Ramos (cell line): Measurements from ENCODE around the gene ELFN2.

Experiments used
- in situ Hi-C: fragments of 300-500 bp; cut with MboI; formaldehyde crosslinking; loops from one replicate; pipeline ENCODE4 v1.14.3; 2022; ENCODE audit warnings: low sequenced_read_pairs; ENCODE audit not compliant: unreplicated experiment

Gene ELFN2

DNA sequence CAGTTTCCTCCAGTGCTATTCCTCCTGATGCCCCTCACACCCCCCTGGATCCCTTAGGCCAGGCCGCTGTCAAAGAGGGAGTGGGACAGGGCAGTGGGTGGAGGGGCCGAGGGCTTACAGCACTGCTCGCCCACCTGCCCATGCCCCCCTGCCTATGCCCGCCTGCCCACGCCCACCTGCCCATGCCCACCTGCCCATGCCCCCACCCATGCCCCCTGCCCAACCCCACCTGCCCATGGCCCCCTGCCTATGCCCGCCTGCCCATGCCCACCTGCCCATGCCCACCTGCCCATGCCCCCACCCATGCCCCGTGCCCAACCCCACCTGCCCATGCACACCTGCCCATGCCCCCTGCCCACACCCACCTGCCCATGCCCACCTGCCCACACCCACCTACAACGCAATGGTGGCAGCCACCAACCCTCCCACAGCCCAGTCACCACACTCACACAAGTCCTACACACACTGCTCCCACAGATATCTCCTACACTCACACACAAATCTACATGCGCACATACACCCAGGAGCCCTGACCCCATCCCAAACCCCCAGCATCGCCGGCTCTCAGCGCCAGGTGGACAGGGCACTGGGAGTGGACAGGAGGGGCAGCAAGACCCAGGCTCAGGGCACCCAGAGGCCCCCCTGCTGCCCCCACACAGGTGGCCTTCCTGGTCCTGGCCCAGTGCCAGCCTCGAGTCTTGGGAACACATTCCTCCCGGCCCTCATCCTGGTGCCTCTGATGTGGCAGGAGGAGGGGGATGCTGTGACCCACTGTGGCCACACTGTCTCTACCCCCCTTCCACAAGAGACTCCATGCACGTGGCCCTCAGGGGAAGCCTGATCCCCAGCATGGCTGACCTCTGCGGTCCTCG lies 83.2 kb downstream of the ELFN2 start:
- in situ Hi-C loops, result no loop called here

DNA sequence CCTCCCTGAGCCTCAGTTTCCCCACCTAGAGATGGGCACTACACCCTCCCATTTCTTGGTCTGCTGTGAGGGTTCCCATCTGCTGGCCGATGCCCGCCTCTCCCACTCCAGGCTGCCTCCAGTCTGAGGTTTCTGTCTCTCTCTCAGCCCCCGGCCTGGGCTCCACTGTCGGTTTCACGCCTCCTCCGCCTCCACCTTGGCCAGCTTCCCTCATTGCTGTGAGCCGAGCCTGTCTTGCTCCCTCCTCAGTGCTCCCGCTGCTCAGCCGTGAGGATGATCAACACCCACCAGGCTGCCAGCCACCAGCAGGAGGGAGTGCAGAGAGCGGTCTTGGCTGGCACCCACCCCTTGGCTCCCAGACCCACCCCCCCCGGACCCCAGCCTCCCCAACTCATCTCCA lies 83.9 kb downstream of the ELFN2 start:
- in situ Hi-C loops, result no loop called here

- in situ Hi-C loops, result no loop called here
Measured at GRCh38 chr22:37342065-37342464, 85.2 kb downstream of the ELFN2 start.

DNA sequence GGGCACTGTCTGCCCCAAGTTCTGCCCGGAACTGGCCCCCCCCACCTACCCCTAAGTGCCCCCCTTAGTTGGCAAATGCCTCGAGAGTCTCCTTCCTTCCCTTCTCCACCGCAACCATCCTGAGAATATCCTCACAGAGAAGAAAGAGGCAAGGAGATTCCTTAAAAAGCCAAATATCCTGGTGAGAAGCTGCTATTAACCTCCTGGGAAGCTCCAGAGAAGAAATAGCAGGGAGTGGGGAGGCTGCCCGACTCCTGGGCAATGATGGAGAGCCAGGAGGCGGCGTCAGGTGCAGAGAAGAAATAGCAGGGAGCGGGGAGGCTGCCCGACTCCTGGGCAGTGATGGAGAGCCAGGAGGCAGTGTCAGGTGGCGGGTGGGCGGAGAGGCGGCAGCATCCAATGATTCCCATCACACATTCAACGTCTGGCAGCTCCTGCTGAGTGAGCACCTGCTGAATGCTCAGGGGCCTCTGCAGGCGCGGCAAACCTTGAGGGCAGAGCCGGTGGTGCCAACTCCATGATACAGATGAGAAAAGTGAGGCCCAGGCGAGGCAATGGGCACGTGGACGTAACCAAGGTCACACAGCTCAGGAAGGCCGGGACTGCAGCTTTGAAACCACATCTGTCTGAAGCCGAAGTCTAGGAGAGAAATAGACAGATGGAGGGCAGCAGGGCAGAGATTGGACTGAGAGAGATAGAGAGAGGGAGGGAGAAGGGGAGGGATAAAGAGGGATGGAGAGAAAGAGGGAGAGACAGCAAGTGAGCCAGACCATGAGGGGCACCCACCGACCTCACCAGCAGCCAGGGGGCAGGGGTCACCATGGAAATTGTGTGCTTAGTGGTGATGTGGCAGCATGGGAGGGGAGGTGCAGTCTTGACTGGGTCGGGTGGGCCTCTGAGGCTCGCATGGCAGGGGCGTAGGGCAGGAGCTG lies 86.7 kb downstream of the ELFN2 start:
- in situ Hi-C loops, result no loop called here

GRCh38 chr22:37338539-37339246 lies 88.6 kb downstream of the ELFN2 start:
- in situ Hi-C loops, result no loop called here

GRCh38 chr22:37337204-37337943 lies 89.9 kb downstream of the ELFN2 start:
- in situ Hi-C loops, result no loop called here

DNA sequence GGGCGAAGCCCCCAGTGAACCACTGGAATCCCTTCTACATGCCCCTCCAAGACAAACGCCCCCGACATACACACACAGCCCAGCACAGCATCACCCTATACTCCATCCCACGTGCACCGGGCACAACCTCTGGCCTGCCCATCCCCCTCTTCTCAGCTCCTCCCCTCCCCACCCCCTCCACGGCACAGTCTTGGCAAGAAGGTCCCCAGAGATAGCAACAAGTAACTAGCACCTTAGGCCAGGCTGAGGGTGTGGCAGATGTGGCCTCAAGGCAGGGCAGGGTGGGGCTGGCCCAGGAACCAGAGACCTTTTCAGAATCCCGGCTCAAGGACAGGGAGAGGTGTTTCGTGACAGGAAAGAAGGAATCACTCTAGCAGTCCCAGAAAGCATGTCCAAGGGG lies 90.7 kb downstream of the ELFN2 start:
- in situ Hi-C loops, result no loop called here

- in situ Hi-C loops, result no loop called here
Measured at GRCh38 chr22:37335806-37336199, 91.5 kb downstream of the ELFN2 start.

DNA sequence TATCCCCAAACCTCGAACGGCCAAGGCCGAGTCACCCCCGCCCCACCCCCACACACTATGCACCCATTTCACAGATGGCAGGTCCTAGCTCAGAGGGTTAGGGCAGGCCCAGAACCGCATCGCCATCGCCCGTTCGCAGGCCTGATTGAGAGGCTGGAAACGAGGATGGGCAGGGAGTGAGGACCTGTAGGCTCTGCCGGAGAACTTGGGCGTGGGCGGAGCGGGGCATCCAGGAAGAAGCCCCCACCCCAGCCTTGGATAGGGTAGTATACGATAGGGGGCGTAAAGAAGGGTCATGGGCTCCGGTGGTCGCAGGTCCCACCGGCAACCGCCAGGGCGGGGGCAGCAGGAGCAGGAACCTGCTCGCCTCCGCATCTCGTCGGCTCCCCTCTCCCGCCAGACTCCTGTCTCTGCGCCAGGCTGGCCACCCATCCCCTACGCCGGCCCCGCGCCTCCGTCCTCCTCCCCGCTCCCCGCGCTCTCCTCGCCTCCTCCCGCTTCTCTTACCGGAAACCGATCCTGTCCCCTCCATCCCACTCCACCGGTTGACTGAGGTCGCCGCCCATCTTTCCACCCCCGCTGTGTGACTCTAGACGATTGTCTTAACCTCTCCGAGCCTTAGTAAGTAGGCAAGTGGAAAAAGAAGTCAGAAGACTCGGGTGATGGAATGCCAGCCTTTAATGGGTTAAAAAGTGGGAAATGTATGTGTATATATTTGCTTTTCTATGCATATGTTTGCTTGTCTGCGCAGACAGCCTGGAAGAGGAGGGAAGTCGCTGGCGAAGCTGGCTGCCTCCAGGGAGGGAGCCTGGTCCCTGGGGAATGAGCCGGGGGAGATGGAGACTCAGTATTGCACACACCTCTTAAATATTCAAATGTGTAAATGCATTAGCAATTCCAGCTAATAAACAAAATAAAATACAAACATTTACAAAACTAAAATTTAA lies 92.1 kb downstream of the ELFN2 start:
- in situ Hi-C loops, result no loop called here

GRCh38 chr22:37334461-37334858 lies 92.8 kb downstream of the ELFN2 start:
- in situ Hi-C loops, result no loop called here

DNA sequence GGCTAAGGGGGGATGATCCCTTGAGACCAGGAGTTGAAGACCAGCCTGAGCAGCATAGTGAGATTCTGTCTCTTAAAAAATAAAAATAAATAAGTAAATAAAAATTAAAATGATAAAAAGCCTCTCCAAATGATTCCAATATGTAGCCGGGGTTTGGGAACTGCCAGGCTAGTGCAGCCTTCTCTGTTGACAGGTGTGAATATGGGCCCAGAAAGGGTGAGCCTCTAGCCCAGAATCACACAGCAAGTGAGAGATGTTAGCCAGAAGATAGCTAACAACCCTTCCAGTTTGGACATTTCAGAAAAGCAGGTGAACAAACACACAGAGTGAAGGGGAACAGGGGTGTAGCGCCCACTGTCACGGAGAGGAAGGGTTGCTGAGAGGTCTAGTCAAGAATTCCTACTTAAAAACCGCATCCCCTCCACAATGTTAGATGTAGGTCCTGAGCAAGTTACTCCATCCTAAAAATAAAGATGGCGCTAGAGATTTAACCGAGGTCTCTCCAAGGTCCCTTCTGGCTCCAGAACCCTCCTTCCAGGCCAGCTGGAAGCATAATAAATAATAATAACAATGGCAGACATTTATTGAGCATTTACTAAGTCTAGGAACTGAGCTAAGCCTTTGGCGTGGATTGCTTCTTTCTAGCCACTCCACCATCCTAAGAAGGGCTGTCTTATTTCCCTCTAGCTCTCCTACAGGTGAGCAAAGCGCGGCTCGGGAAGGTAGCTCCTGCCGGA lies 93.4 kb downstream of the ELFN2 start:
- in situ Hi-C loops, result no loop called here

DNA sequence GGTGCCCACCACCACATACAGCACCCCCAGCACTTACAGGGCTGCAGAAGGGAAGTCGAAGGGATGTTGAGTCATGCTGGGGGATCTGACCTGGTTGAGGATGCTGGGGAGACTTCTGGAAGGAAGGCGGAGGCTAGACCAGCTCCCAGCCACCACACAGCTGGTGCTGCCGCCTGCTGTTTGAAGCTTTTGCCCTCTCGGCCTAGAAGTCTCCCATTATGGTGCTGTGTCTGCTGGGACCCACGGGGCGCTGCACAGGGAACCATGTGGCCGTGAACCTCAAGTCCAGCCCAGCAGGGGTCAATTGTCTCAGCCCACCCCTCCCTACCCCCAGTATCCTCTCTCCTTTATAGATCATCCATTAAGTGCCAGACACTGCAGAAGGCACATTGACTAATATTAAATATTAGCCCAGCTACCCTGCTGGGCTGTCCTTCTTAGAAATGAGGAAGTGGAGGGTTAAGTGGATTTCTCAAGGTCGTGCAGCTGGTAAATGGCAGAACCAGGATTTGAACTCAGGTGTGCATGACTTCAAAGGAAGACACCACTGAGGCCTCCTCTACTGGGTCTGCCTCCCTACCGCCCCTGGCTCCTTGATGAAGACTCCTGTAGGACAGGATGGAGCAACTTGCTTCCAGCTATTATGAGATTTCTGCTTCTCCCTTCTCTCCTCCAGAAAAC lies 95.3 kb downstream of the ELFN2 start:
- in situ Hi-C loops, result no loop called here

DNA sequence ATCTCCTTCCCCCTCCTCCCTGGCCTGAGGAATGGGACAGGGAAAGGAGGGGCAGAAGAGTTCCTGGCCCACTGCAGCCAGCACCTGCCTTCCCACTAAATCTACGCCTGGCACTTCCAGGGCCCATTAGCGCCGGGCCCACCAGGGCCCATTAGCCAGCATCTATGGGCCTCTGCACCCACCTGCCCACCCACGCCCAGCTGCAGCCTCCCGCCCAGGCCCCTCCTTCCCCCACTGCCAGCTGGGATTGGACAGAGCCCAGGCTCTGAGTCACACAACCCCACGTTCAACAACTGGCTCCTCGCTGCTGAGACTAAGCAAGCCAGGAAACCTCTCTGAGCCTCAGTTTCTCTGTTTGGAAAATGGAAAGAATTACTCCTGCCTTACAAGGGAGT lies 96.2 kb downstream of the ELFN2 start:
- in situ Hi-C loops, result no loop called here

DNA sequence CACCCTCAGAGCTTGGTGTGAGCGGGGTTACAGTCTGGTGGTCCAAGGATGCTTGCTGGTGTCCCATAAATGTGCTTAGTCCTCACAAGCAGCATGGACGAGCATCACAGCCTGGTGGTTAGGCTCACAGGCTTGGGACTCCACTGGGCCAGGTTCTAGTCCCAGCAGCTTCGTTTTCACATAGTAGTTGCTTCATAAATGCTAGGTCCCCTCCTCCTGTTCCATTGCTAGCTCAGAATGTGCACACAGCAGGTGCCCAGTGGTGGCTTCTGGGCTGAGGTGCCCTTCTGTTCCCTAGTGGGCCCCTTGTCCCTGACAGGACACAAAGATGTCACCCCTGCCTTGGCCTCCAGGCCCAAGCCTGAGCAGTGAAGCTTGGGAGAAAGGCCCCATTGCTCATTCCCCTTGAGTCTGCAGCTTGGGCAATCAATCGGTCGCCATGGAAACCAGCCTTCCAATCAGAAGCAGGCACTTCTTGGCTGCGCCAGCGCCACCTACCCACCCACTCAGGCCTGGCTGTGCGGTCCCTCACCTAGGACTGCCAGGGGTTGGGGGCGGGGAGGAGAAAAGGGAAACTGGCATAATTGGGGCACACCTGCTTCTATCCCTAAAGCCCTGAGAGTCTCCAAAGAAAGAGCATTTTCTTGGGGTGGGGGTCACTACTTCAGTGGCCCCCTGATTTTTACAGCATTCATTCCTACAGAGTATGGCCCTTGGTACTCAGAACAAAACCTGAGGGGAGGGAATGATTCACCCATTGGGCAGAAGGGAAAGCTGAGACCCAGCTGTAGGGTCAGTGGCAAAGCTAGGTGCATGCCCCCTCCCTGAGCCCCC lies 96.9 kb downstream of the ELFN2 start:
- in situ Hi-C loops, result no loop called here

GRCh38 chr22:37329238-37330140 lies 97.8 kb downstream of the ELFN2 start:
- in situ Hi-C loops, result no loop called here
